Calu3 (cell line): ENCODE measurements around the gene XPR1. TPM values are rescaled to one million over a fixed set of nuclear protein-coding genes. Genes with fewer than 3 reads are reported as not detected.

Experiments
- BruUV-seq: library from RNA; stranded (reverse); fragments of 400-500 nt; replicated peaks from 2 replicates; lab custom pipeline; 2021; lab: Mats Ljungman, UMichigan
- CTCF ChIA-PET: fragments of 300-600 bp; sonication (Branson Sonifier 250); formaldehyde crosslinking; loops from one replicate; lab custom pipeline; 2022; ENCODE audit warnings: antibody characterized with exemption; lab: Charles Lee
- DNase-seq: peaks from one replicate; pipeline ENCODE4 v3.0.0; 2022
- H3K27ac Mint-ChIP-seq: one replicate; pipeline ENCODE4 v1.8.0; 2022; ENCODE audit warnings: mixed read lengths; ENCODE audit not compliant: unreplicated experiment
- H3K27me3 Mint-ChIP-seq: one replicate; pipeline ENCODE4 v1.8.0; 2022; ENCODE audit warnings: mixed read lengths; ENCODE audit not compliant: unreplicated experiment
- H3K36me3 Mint-ChIP-seq: one replicate; pipeline ENCODE4 v1.8.0; 2022; ENCODE audit warnings: mild to moderate bottlenecking, moderate library complexity, mixed read lengths; ENCODE audit not compliant: insufficient read depth, unreplicated experiment
- H3K4me1 Mint-ChIP-seq: one replicate; pipeline ENCODE4 v1.8.0; 2022; ENCODE audit warnings: mild to moderate bottlenecking, low read depth, mixed read lengths; ENCODE audit not compliant: unreplicated experiment
- H3K4me3 Mint-ChIP-seq: one replicate; pipeline ENCODE4 v1.8.0; 2022; ENCODE audit warnings: mild to moderate bottlenecking, low read depth, moderate library complexity, mixed read lengths; ENCODE audit not compliant: unreplicated experiment
- H3K9me3 Mint-ChIP-seq: one replicate; pipeline ENCODE4 v1.8.0; 2022; ENCODE audit warnings: low read depth, mixed read lengths; ENCODE audit not compliant: unreplicated experiment
- intact Hi-C: fragments of 100-400 bp; cut with micrococcal nuclease; formaldehyde crosslinking; loops from one replicate; pipeline ENCODE4 v1.10.0; 2022; ENCODE audit not compliant: unreplicated experiment
- total RNA-seq: library from RNA; stranded (reverse); gene quantifications from 2 replicates; pipeline ENCODE4 v1.2.3, GENCODE V29; 2022
- TF ChIP-seq, protein P1 (sequence below): fragments of 200-600 bp; IDR thresholded peaks from one replicate; pipeline ENCODE4 v1.8.0; 2022; ENCODE audit warnings: antibody characterized with exemption; ENCODE audit not compliant: unreplicated experiment

XPR1 gene
- total RNA-seq, 1 experiment from 2014 or later, result 44.5 TPM

- intact Hi-C loops, result loop anchor here (1.0 to 5.0 kb wide), 3 partner anchors 200 to 284 kb away; no protein-coding TSS in a partner anchor
- no peak overlapping the region for H3K4me3 Mint-ChIP-seq
- CTCF ChIA-PET, result interaction anchor here (0.6 to 1.5 kb wide), 23 partner anchors 9 to 562 kb away, joined by 3 to 23 read pairs (median 4); no protein-coding TSS in a partner anchor
- no peaks in the 10 kb centered on the region for H3K4me1 Mint-ChIP-seq
- TF ChIP-seq, protein P1, sequence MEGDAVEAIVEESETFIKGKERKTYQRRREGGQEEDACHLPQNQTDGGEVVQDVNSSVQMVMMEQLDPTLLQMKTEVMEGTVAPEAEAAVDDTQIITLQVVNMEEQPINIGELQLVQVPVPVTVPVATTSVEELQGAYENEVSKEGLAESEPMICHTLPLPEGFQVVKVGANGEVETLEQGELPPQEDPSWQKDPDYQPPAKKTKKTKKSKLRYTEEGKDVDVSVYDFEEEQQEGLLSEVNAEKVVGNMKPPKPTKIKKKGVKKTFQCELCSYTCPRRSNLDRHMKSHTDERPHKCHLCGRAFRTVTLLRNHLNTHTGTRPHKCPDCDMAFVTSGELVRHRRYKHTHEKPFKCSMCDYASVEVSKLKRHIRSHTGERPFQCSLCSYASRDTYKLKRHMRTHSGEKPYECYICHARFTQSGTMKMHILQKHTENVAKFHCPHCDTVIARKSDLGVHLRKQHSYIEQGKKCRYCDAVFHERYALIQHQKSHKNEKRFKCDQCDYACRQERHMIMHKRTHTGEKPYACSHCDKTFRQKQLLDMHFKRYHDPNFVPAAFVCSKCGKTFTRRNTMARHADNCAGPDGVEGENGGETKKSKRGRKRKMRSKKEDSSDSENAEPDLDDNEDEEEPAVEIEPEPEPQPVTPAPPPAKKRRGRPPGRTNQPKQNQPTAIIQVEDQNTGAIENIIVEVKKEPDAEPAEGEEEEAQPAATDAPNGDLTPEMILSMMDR, result no peak
- no peak overlapping the region for H3K27ac Mint-ChIP-seq
- H3K36me3 Mint-ChIP-seq, result no peaks in the 10 kb centered on the region
- no peaks in the 10 kb centered on the region for H3K27me3 Mint-ChIP-seq
- BruUV-seq, result no TSS peak
- H3K9me3 Mint-ChIP-seq, result no peaks in the 10 kb centered on the region
- no peak for DNase-seq
Observed at GRCh38 chr1:180881806-180882509, 250.1 kb downstream of the XPR1 start.

GRCh38 chr1:180884588-180885300 is 252.9 kb downstream of the XPR1 start:
- H3K4me1 Mint-ChIP-seq, result no peaks in the 10 kb centered on the region
- no peaks in the 10 kb centered on the region for H3K27me3 Mint-ChIP-seq
- intact Hi-C loops, result loop anchor here (5.0 kb wide), 1 partner anchor 198 kb away; no protein-coding TSS in a partner anchor
- CTCF ChIA-PET, result no interaction called here
- no peaks in the 10 kb centered on the region for H3K36me3 Mint-ChIP-seq
- TF ChIP-seq, protein P1, result no peak
- H3K9me3 Mint-ChIP-seq, result no peaks in the 10 kb centered on the region
- no peak overlapping the region for H3K27ac Mint-ChIP-seq
- no TSS peak for BruUV-seq
- no peak for DNase-seq
- H3K4me3 Mint-ChIP-seq, result no peak overlapping the region

DNA sequence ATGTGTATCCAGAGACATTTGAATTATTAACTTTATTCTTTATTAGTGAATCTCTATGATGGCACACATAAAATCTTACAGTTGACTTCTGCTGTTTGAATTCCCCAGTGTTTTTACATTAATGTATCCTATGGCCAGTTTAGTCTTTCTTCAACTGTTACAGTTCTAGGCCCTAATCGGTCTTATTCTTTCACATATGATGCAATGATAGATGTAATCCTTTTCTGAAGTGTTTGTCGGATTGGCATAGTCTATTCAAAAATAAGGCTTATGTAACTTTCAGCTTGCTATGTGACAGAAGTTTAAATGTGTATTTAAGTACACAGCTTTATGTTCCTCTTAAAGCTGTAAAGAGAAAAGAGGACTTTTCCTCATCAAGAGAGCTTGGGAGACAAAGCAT is 254.5 kb downstream of the XPR1 start:
- DNase-seq, result no peak
- Mint-ChIP-seq H3K9me3 (no peaks in the 10 kb centered on the region), H3K36me3 (no peaks in the 10 kb centered on the region), H3K4me3 (no peak overlapping the region), H3K27ac (no peak overlapping the region), H3K4me1 (no peaks in the 10 kb centered on the region), H3K27me3 (no peaks in the 10 kb centered on the region)
- no TSS peak for BruUV-seq
- intact Hi-C loops, result no loop called here
- TF ChIP-seq, protein P1, result no peak
- CTCF ChIA-PET, result no interaction called here

DNA sequence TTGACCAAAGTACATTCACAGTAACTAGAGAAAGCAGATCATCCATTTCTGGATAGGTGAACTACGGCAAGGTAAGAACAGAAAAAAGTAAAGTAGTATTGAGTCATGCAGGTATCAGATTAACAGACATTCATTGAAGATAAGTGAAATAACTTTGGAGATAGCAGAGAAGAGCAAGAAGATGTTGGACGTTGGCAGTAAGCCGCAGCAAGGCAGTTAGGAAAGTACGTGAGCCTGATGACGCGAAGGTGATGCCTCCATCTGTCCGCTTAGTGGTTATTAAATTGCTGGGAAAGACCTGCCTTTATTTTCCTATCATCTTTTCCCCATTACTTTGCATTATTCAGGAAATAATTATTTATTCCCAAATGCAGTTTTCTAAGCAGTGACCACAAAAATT is 256.0 kb downstream of the XPR1 start:
- Mint-ChIP-seq H3K4me1 (no peaks in the 10 kb centered on the region), H3K27ac (no peak overlapping the region), H3K9me3 (no peaks in the 10 kb centered on the region), H3K4me3 (no peak overlapping the region), H3K36me3 (no peaks in the 10 kb centered on the region), H3K27me3 (no peaks in the 10 kb centered on the region)
- CTCF ChIA-PET, result no interaction called here
- TF ChIP-seq, protein P1, result no peak
- no peak for DNase-seq
- BruUV-seq, result no TSS peak
- intact Hi-C loops, result no loop called here
